HepG2 (cell line): ENCODE results near the gene IGFBP5. TPM values are rescaled to one million over a fixed set of nuclear protein-coding genes. Genes with fewer than 3 reads are reported as not detected.

Experiments used
- ATAC-seq: fragments of 200-7000 bp; cut with Tn5 transposase; 3 replicates; pipeline ENCODE4 v1.9.1; 2020; ENCODE audit warnings: mild to moderate bottlenecking, moderate library complexity
- BruUV-seq: library from RNA; stranded (reverse); fragments of 400-500 nt; replicated peaks from 2 replicates; lab custom pipeline; 2021; lab: Mats Ljungman, UMichigan
- CTCF ChIA-PET: fragments of 300-600 bp; formaldehyde crosslinking; extraction: SDS; loops from one replicate; lab custom pipeline; 2021; ENCODE audit warnings: low total read pairs, inconsistent platforms, low intra/inter-chr PET ratio; lab: Yijun Ruan, JAX
- POLR2A ChIA-PET: fragments of 350-600 bp; sonication (Branson Sonifier 250); formaldehyde crosslinking; loops from one replicate; lab custom pipeline; 2020; ENCODE audit warnings: antibody characterized with exemption, inconsistent platforms; lab: Yijun Ruan, JAX
- DNase-seq: peaks from one replicate; pipeline ENCODE4 v3.0.0-alpha.2; 2015; ENCODE audit warnings: low spot score
- FAIRE-seq: peaks from 3 replicates; lab custom pipeline; 2011; peaks lifted over from hg19 to GRCh38; lab: Jason Lieb, UNC
- H2AFZ ChIP-seq: one replicate; pipeline ENCODE4 v1.6.1; 2011; ENCODE audit warnings: low read length, inconsistent platforms
- H3K27ac ChIP-seq: fragments of 300-600 bp; 3 replicates; pipeline ENCODE4 v1.8.0; 2011; ENCODE audit warnings: mixed run types, mild to moderate bottlenecking, mixed read lengths, low read length, inconsistent platforms; ENCODE audit not compliant: insufficient read depth; ENCODE audit errors: extremely low read length
- H3K27me3 ChIP-seq, 2 experiments: fragments of 200-600 bp in 1 of 2; 2 replicates in 1 of 2; 3 replicates in 1 of 2; pipeline versions ENCODE4 v1.6.0 to v1.8.0; 2011; ENCODE audit warnings: low read length in 2 of 2, mild to moderate bottlenecking in 2 of 2, moderate library complexity in 2 of 2, inconsistent platforms in 1 of 2; ENCODE audit not compliant: insufficient read depth in 2 of 2, control insufficient read depth in 1 of 2
- H3K36me3 ChIP-seq, 2 experiments: fragments of 200-600 bp in 1 of 2; replicated peaks in 1 of 2; 2 replicates in 1 of 2; 3 replicates in 1 of 2; pipeline versions ENCODE4 v1.5.1 to v1.8.0; 2011; ENCODE audit warnings: low read length in 2 of 2, inconsistent platforms in 1 of 2; ENCODE audit not compliant: insufficient read depth in 2 of 2, control insufficient read depth in 1 of 2
- H3K4me1 ChIP-seq: 2 replicates; pipeline ENCODE4 v1.5.1; 2012; ENCODE audit warnings: low read length, inconsistent platforms; ENCODE audit not compliant: insufficient read depth
- H3K4me2 ChIP-seq: 2 replicates; pipeline ENCODE4 v1.6.0; 2011; ENCODE audit warnings: low read depth, low read length, inconsistent platforms
- H3K4me3 ChIP-seq, 3 experiments: fragments of 200-600 bp in 1 of 3; sonication (generic), shearing (Covaris generic) in 1 of 3; replicated peaks in 1 of 3; 2 replicates each; pipeline ENCODE4 v1.5.1; 2011 to 2016; ENCODE audit warnings: low read length in 3 of 3, inconsistent platforms in 2 of 3, low read depth in 2 of 3, mild to moderate bottlenecking in 2 of 3, control low read depth in 1 of 3, mixed read lengths in 1 of 3; ENCODE audit not compliant: insufficient read depth in 1 of 3
- H3K79me2 ChIP-seq: one replicate; pipeline ENCODE4 v1.6.1; 2011; ENCODE audit warnings: low read length, inconsistent platforms; ENCODE audit not compliant: insufficient read depth
- H3K9ac ChIP-seq: 2 replicates; pipeline ENCODE4 v1.6.0; 2011; ENCODE audit warnings: mild to moderate bottlenecking, low read depth, low read length, inconsistent platforms; ENCODE audit not compliant: insufficient read depth
- H3K9me3 ChIP-seq: 2 replicates; pipeline ENCODE4 v1.5.1; 2012; ENCODE audit warnings: mild to moderate bottlenecking, low read length
- H4K20me1 ChIP-seq: 2 replicates; pipeline ENCODE4 v1.6.0; 2011; ENCODE audit warnings: inconsistent platforms, mild to moderate bottlenecking, low read length, moderate library complexity; ENCODE audit not compliant: insufficient read depth
- AGO1 ChIP-seq: fragments of 200-400 bp; formaldehyde crosslinking; IDR thresholded peaks from 2 replicates; pipeline ENCODE4 v1.6.1; 2017; ENCODE audit warnings: mild to moderate bottlenecking, low read depth, low read length, moderate library complexity; ENCODE audit not compliant: poor library complexity, severe bottlenecking
- GABPA ChIP-seq, 2 experiments: IDR thresholded peaks; 2 replicates each; pipeline ENCODE4 v1.6.1; 2011 to 2016; ENCODE audit warnings: low read depth in 2 of 2, low read length in 1 of 2, missing biosample characterization in 1 of 2, missing genetic modification characterization in 1 of 2
- HNRNPL ChIP-seq: fragments of 200-400 bp; formaldehyde crosslinking; IDR thresholded peaks from 2 replicates; pipeline ENCODE4 v1.6.1; 2017; ENCODE audit warnings: mild to moderate bottlenecking, low read depth, low read length
- JUN ChIP-seq: sonication (generic); formaldehyde crosslinking; IDR thresholded peaks from 2 replicates; pipeline ENCODE4 v1.4.0; 2020; ENCODE audit warnings: mild to moderate bottlenecking, missing genetic modification reagents
- RCOR2 ChIP-seq: IDR thresholded peaks from 2 replicates; pipeline ENCODE4 v1.6.1; 2016; ENCODE audit warnings: missing biosample characterization, missing genetic modification reagents
- RFXANK ChIP-seq: IDR thresholded peaks from 2 replicates; pipeline ENCODE4 v1.6.1; 2016
- ZBTB38 ChIP-seq: sonication (generic); formaldehyde crosslinking; IDR thresholded peaks from 2 replicates; pipeline ENCODE4 v1.5.1; 2020; ENCODE audit warnings: mild to moderate bottlenecking, missing genetic modification reagents
- ZNF253 ChIP-seq: sonication (generic); formaldehyde crosslinking; IDR thresholded peaks from 2 replicates; pipeline ENCODE4 v1.8.0; 2022; ENCODE audit warnings: mild to moderate bottlenecking, missing genetic modification reagents, borderline replicate concordance
- ZNF335 ChIP-seq: sonication (generic); formaldehyde crosslinking; IDR thresholded peaks from 2 replicates; pipeline ENCODE4 v1.4.0; 2020; ENCODE audit warnings: missing genetic modification reagents
- ZNF501 ChIP-seq: sonication (generic); formaldehyde crosslinking; IDR thresholded peaks from 2 replicates; pipeline ENCODE4 v1.5.1; 2020; ENCODE audit warnings: mild to moderate bottlenecking, moderate library complexity, missing genetic modification reagents
- ZNF530 ChIP-seq: sonication (generic); formaldehyde crosslinking; IDR thresholded peaks from 2 replicates; pipeline ENCODE4 v1.5.0; 2020; ENCODE audit warnings: low read depth, mild to moderate bottlenecking, missing genetic modification reagents
- ZNF547 ChIP-seq: sonication (generic); formaldehyde crosslinking; IDR thresholded peaks from 2 replicates; pipeline ENCODE4 v1.5.1; 2020; ENCODE audit warnings: mild to moderate bottlenecking, missing genetic modification reagents
- WGBS: methylation state at CpG from one replicate; pipeline ENCODE4 v1.1.6; 2017; ENCODE audit warnings: low lambda C conversion rate; 5-methylcytosine and 5-hydroxymethylcytosine counted together
- in situ Hi-C: cut with HindIII; loops from 2 replicates; pipeline ENCODE4 v1.10.0; 2017; ENCODE audit warnings: low pct_unique_long_range_greater_than_20kb; ENCODE audit not compliant: extremely low pct_ligation_motif_present
- intact Hi-C: fragments of 100-400 bp; cut with micrococcal nuclease; formaldehyde crosslinking; loops from one replicate; pipeline ENCODE4 v1.10.0; 2022; ENCODE audit not compliant: unreplicated experiment
- polyA plus RNA-seq, 8 experiments: library from polyadenylated mRNA; depleted of rRNA in 3 of 8; stranded (reverse) in 7 of 8; unstranded in 1 of 8; fragments of >200 nt; fragmentation: Illumina TruSeq in 4 of 8; extraction: Trizol in 4 of 8; gene quantifications; 2 replicates each; pipeline versions ENCODE4 v1.2.1 to v1.2.3, GENCODE V29; 2011 to 2016; ENCODE audit warnings: low read depth in 4 of 8, missing spikeins in 1 of 8, mixed read lengths in 1 of 8; ENCODE audit not compliant: insufficient read depth in 1 of 8
- total RNA-seq, 5 experiments: library from RNA; depleted of rRNA; stranded (reverse); fragments of >200 nt; fragmentation: Illumina TruSeq; extraction: Trizol; gene quantifications; 2 replicates each; pipeline ENCODE4 v1.2.3, GENCODE V29; 2016; ENCODE audit warnings: low read depth in 1 of 5
- TF ChIP-seq, protein P1 (sequence below): sonication (generic); formaldehyde crosslinking; IDR thresholded peaks from 2 replicates; pipeline ENCODE4 v1.4.0; 2020; ENCODE audit warnings: mild to moderate bottlenecking, missing genetic modification reagents
- TF ChIP-seq, protein P2 (sequence below): IDR thresholded peaks from 2 replicates; pipeline ENCODE4 v1.6.1; 2012; ENCODE audit warnings: inconsistent platforms
- TF ChIP-seq, protein P3 (sequence below): sonication (generic); formaldehyde crosslinking; IDR thresholded peaks from 2 replicates; pipeline ENCODE4 v1.8.1; 2023; ENCODE audit warnings: missing genetic modification reagents, inconsistent platforms, borderline replicate concordance
- TF ChIP-seq, protein P4 (sequence below): IDR thresholded peaks from 2 replicates; pipeline ENCODE4 v1.6.1; 2016; ENCODE audit warnings: control low read depth

Gene IGFBP5
- total and polyA plus RNA-seq, 2 of the 13 experiments (the other 11 are each of a cell fraction or from before 2014, with no cell fraction given): 0.15 TPM; not detected in 1

DNA sequence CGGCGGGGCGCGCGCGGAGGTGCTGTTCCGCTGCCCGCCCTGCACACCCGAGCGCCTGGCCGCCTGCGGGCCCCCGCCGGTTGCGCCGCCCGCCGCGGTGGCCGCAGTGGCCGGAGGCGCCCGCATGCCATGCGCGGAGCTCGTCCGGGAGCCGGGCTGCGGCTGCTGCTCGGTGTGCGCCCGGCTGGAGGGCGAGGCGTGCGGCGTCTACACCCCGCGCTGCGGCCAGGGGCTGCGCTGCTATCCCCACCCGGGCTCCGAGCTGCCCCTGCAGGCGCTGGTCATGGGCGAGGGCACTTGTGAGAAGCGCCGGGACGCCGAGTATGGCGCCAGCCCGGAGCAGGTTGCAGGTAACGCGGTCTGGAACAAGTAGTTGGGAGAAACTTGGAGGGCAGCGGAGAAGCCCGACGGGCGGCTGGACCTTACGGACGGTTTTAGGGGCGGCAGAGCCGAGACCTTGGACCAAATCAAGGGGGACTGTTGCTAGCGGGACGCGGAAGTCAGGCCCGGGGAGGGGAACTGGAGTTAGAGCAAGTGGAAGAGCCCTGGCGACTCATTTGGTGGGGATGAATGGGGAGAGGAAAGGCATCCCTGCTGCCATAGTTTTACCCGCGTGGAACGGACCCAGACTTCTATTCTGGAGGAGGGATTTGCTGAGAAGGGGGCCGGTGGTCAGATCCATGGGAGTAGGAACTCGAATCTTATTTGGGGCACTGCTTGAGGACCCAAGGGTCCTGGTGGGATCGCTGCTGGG, 61.6 kb downstream of the IGFBP5 start (continued):
- TF ChIP-seq, protein P1, sequence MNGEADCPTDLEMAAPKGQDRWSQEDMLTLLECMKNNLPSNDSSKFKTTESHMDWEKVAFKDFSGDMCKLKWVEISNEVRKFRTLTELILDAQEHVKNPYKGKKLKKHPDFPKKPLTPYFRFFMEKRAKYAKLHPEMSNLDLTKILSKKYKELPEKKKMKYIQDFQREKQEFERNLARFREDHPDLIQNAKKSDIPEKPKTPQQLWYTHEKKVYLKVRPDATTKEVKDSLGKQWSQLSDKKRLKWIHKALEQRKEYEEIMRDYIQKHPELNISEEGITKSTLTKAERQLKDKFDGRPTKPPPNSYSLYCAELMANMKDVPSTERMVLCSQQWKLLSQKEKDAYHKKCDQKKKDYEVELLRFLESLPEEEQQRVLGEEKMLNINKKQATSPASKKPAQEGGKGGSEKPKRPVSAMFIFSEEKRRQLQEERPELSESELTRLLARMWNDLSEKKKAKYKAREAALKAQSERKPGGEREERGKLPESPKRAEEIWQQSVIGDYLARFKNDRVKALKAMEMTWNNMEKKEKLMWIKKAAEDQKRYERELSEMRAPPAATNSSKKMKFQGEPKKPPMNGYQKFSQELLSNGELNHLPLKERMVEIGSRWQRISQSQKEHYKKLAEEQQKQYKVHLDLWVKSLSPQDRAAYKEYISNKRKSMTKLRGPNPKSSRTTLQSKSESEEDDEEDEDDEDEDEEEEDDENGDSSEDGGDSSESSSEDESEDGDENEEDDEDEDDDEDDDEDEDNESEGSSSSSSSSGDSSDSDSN (CRISPR knock-in tag): peak; percentile 76; the same call in 1 of the 2 replicates
- TF ChIP-seq ZNF530 (CRISPR knock-in tag) (no peak), ZNF501 (CRISPR knock-in tag) (peak; percentile 60), HNRNPL (0 out of 2 replicates have a peak, but pooled peaks have one; percentile 26)
- TF ChIP-seq, protein P2, sequence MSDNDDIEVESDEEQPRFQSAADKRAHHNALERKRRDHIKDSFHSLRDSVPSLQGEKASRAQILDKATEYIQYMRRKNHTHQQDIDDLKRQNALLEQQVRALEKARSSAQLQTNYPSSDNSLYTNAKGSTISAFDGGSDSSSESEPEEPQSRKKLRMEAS: peak; percentile 9; the same call in 1 of the 2 replicates

- CTCF ChIA-PET: no interaction called here
- no TSS peak for BruUV-seq
- H3K9me3 ChIP-seq: no peaks in the 10 kb centered on the region
- peak within 1 kb of the TSS; percentile 17 to 71 (median 34) for H3K4me3 ChIP-seq
- ATAC-seq: no peak
- H3K36me3 ChIP-seq: no peaks in the 10 kb centered on the region
- whole genome bisulfite sequencing: 29% methylated on average over 39 of the region's 70 CpGs
- H3K9ac ChIP-seq: peak within 1 kb of the TSS; percentile 37; the same call in 1 of the 2 replicates
- no peak for FAIRE-seq
- H3K27me3 ChIP-seq: peaks cover 8 to 56% of the 10 kb centered on the region in 2 experiments; a peak in 4 of 5 replicates
- H3K79me2 ChIP-seq: no peaks in the 10 kb centered on the region
- in situ Hi-C loops: no loop called here
- H2AFZ ChIP-seq: no peak within 1 kb of the TSS
- peaks cover 43% of the 10 kb centered on the region for H3K4me1 ChIP-seq
- H3K4me2 ChIP-seq: peak within 1 kb of the TSS; percentile 90
- H4K20me1 ChIP-seq: no peaks in the 10 kb centered on the region
- POLR2A ChIA-PET: interaction anchor here (1.5 kb wide), 1 partner anchor 113 kb away, joined by 5 read pairs; no protein-coding TSS in a partner anchor
- no peak for DNase-seq
- intact Hi-C loops: no loop called here
- no peak within 1 kb of the TSS for H3K27ac ChIP-seq
- TF ChIP-seq JUN (CRISPR knock-in tag) (no peak), ZNF547 (CRISPR knock-in tag) (no peak), RCOR2 (CRISPR knock-in tag) (no peak), GABPA (IDR thresholded peaks at IDR 0.05; ENCODE audit: low read depth, low read length) (no peak), GABPA (CRISPR knock-in tag; IDR thresholded peaks at IDR 0.05; ENCODE audit: low read depth) (no peak), ZBTB38 (CRISPR knock-in tag) (peak; percentile 70), RFXANK (no peak), AGO1 (no peak), ZNF335 (CRISPR knock-in tag) (no peak), ZNF253 (no peak)
- TF ChIP-seq, protein P2: peak; percentile 4; the same call in 1 of the 2 replicates
- TF ChIP-seq, protein P3, sequence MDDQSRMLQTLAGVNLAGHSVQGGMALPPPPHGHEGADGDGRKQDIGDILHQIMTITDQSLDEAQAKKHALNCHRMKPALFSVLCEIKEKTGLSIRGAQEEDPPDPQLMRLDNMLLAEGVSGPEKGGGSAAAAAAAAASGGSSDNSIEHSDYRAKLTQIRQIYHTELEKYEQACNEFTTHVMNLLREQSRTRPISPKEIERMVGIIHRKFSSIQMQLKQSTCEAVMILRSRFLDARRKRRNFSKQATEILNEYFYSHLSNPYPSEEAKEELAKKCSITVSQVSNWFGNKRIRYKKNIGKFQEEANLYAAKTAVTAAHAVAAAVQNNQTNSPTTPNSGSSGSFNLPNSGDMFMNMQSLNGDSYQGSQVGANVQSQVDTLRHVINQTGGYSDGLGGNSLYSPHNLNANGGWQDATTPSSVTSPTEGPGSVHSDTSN (CRISPR knock-in tag): no peak
- TF ChIP-seq, protein P4, sequence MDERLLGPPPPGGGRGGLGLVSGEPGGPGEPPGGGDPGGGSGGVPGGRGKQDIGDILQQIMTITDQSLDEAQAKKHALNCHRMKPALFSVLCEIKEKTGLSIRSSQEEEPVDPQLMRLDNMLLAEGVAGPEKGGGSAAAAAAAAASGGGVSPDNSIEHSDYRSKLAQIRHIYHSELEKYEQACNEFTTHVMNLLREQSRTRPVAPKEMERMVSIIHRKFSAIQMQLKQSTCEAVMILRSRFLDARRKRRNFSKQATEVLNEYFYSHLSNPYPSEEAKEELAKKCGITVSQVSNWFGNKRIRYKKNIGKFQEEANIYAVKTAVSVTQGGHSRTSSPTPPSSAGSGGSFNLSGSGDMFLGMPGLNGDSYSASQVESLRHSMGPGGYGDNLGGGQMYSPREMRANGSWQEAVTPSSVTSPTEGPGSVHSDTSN: no peak
Measured at GRCh38 chr2:216632952-216633615, 62.3 kb downstream of the IGFBP5 start, which contains the start of gene IGFBP2. Gene IGFBP2 (plus strand): TSS chr2:216633420. CDS start chr2:216633524, 104 bp downstream.
